GM12865 (cell line): ENCODE measurements around the gene C11orf16.
"Not testable (repeated sequence)": the region's sequence is repeated elsewhere in the genome, so short reads cannot be mapped to it uniquely, and the experiment has no call there.

Experiments used
- DNase-seq: peaks from one replicate; pipeline ENCODE4 v3.0.0; 2010; ENCODE audit warnings: low read depth
- H3K4me3 ChIP-seq: 2 replicates; pipeline ENCODE4 v1.5.1; 2011; ENCODE audit warnings: mild to moderate bottlenecking, low read depth, low read length, control low read depth
- CTCF ChIP-seq: IDR thresholded peaks from 2 replicates; pipeline ENCODE4 v1.5.1; 2011; ENCODE audit warnings: low read length, control low read depth, low read depth, inconsistent platforms; ENCODE audit not compliant: insufficient read depth; ENCODE audit errors: missing control alignments

Gene C11orf16

GRCh38 chr11:8932564-8933180 lies at the start of gene C11orf16:
Gene C11orf16, minus strand, starts transcription at chr11:8932947. Its CDS starts 639 bp downstream, at chr11:8932308.
- no peak for TF ChIP-seq CTCF
- DNase-seq = no peak

GRCh38 chr11:8980485-8980884 lies 47.7 kb upstream of the C11orf16 start:
- H3K4me3 ChIP-seq = no peak overlapping the region
- no peak for TF ChIP-seq CTCF
- no peak for DNase-seq

More at GRCh38 chr11:8932564-8933180, at the start of gene C11orf16:
- no peak within 1 kb of the TSS for H3K4me3 ChIP-seq

- DNase-seq, H3K4me3 ChIP-seq: not testable (repeated sequence)
These were observed 46.6 kb upstream of the C11orf16 start for GRCh38 chr11:8979365-8979764.

GRCh38 chr11:8973121-8973520 lies 40.4 kb upstream of the C11orf16 start:
- no peak overlapping the region for H3K4me3 ChIP-seq
- no peak for DNase-seq
- TF ChIP-seq CTCF = no peak

- DNase-seq = no peak
These were observed 39.2 kb upstream of the C11orf16 start for GRCh38 chr11:8971924-8972316.

GRCh38 chr11:8971196-8971923 lies 38.6 kb upstream of the C11orf16 start:
- no peak overlapping the region for H3K4me3 ChIP-seq
- no peak for TF ChIP-seq CTCF
- DNase-seq = no peak

More at GRCh38 chr11:8971924-8972316, 39.2 kb upstream of the C11orf16 start:
- H3K4me3 ChIP-seq = no peak overlapping the region
- no peak for TF ChIP-seq CTCF

- TF ChIP-seq CTCF = no peak
- no peak for DNase-seq
- no peak overlapping the region for H3K4me3 ChIP-seq
These were observed 34.4 kb upstream of the C11orf16 start for GRCh38 chr11:8967184-8967583.
